Skeletal muscle satellite cell (primary cell): ENCODE measurements around the gene PNPO.

Experiments used
- H3K27me3 ChIP-seq: 2 replicates; pipeline ENCODE4 v1.7.0; 2013; ENCODE audit warnings: low read length; ENCODE audit not compliant: control insufficient read depth, insufficient read depth
- H3K36me3 ChIP-seq: 2 replicates; pipeline ENCODE4 v1.7.0; 2013; ENCODE audit warnings: mild to moderate bottlenecking, control low read depth, low read length; ENCODE audit not compliant: insufficient read depth
- H3K4me1 ChIP-seq: 2 replicates; pipeline ENCODE4 v1.7.0; 2013; ENCODE audit warnings: low read length; ENCODE audit not compliant: control insufficient read depth, insufficient read depth
- H3K4me2 ChIP-seq: 2 replicates; pipeline ENCODE4 v1.7.0; 2013; ENCODE audit warnings: mild to moderate bottlenecking, low read length
- H3K4me3 ChIP-seq: 2 replicates; pipeline ENCODE4 v1.7.0; 2013; ENCODE audit warnings: low read length
- H3K9ac ChIP-seq: 2 replicates; pipeline ENCODE4 v1.7.0; 2013; ENCODE audit warnings: mild to moderate bottlenecking, low read depth, low read length, moderate library complexity
- H3K9me3 ChIP-seq: replicated peaks from 2 replicates; pipeline ENCODE4 v1.7.0; 2013; ENCODE audit warnings: mild to moderate bottlenecking, control low read depth, low read length

The PNPO gene

DNA sequence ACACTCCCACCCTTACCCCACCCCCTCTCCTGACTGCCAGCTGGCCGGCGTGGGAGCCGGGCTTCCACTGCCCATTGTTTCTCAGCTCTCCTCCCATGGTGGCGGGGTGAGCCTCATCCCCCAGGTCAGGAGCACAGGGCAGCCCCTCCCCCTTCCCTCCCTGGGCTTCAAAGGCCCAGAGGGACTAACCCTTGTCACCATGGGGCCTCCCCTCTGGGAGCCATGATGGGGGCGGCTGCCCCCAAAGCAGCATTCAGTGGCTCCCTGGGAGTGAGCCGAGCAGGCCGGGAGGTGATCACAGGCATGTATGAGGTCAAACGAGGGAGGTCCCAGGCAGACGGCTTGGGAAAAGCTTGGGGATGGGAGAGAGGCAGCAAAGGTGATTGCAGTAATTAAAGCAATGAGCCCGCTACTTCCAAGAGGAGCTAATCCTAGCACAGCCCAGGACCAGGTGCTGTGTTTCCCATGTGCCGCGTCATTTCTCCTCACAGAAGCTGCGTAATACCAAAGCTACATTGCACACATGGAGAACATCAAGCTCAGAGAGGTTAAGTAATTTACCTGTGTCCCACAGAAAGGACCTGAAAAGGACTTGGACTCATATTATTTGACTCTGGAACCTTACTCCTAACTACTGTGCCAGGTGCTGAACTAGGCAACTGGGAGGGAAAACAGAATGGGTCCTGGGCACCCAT is 54.0 kb downstream of the PNPO start:
- no peak overlapping the region for H3K4me2 ChIP-seq
- no peaks in the 10 kb centered on the region for H3K9me3 ChIP-seq
- H3K4me3 ChIP-seq, result no peak overlapping the region
- H3K9ac ChIP-seq, result no peak overlapping the region
- H3K4me1 ChIP-seq, result peaks cover 26% of the 10 kb centered on the region
- H3K36me3 ChIP-seq, result no peaks in the 10 kb centered on the region
- peaks cover 14% of the 10 kb centered on the region for H3K27me3 ChIP-seq

DNA sequence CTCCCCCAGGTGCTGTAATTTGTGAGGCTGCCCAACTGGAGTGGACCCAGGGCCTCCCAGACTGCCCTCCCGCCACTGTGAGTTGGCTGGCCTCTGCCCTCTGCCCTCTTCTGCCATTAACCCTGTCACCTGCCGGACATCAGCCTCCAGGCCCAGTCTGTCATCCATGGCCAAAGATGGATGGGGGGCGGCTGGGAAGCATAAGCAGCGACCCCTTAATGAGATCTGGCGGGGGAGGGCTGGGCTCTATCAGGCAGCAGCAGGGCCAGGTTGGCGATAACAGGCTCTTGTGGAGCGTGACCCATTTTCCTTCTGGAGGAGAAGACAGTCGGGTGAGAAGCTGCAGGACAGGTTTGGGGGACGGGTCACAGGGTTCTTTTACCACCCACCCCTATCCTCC is 54.8 kb downstream of the PNPO start:
- Histone ChIP-seq H3K4me3 (no peak overlapping the region), H3K9me3 (no peaks in the 10 kb centered on the region), H3K4me1 (peaks cover 19% of the 10 kb centered on the region), H3K4me2 (no peak overlapping the region), H3K27me3 (peaks cover 14% of the 10 kb centered on the region), H3K36me3 (no peaks in the 10 kb centered on the region), H3K9ac (no peak overlapping the region)

DNA sequence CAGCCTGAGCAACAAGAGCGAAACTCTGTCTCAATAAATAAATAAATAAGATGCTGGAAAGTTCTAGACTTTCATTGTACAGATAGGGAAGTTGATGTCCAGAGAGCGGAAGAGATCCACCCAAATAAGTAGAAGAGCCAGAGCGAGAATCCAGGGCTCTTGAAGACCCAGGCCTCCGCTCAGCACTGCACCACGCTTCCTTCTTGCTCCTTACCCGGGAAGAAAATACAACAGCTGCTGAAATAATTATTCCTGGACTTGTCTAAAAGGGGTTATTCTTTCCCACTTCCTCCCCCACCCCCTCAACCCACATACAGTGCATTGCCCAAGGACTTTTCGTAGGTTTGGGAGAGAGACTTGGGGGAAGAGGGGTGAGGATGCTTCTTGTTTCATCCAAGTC is 56.2 kb downstream of the PNPO start:
- peaks cover 14% of the 10 kb centered on the region for H3K27me3 ChIP-seq
- no peak overlapping the region for H3K4me2 ChIP-seq
- H3K9ac ChIP-seq, result no peak overlapping the region
- no peak overlapping the region for H3K4me3 ChIP-seq
- H3K4me1 ChIP-seq, result peaks cover 24% of the 10 kb centered on the region
- no peaks in the 10 kb centered on the region for H3K36me3 ChIP-seq
- H3K9me3 ChIP-seq, result no peaks in the 10 kb centered on the region

DNA sequence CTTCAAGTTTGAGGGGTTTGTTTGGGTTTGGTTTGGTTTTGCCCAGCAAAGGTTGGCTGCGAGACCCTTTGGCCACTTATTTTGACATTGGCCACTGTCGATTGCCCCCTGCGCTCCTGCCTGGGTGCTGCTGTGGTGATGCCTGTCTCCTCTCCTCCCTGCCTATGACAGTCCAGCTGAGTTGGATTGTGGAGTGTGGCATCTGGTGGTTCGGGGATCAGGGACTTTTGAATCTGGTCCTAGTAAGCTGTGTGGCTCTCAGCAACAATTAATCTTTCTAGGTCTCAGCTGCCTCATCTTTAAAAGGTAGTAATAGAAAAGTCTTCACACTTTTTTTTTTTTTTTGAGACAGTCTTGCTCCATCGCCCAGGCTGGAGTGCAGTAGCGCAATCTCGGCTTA is 56.7 kb downstream of the PNPO start:
- Histone ChIP-seq H3K9ac (no peak overlapping the region), H3K4me3 (no peak overlapping the region), H3K36me3 (no peaks in the 10 kb centered on the region), H3K4me1 (peaks cover 29% of the 10 kb centered on the region), H3K4me2 (no peak overlapping the region), H3K27me3 (peaks cover 14% of the 10 kb centered on the region), H3K9me3 (no peaks in the 10 kb centered on the region)
